PFSK-1 (cell line): ENCODE measurements around the gene ERICH6B.

Experiments
- POLR2AphosphoS5 ChIP-seq: IDR thresholded peaks from 2 replicates; pipeline ENCODE4 v1.6.1; 2012; ENCODE audit warnings: low read depth, mild to moderate bottlenecking, control low read depth, low read length, moderate library complexity
- REST ChIP-seq, 2 experiments: IDR thresholded peaks; 2 replicates each; pipeline versions ENCODE4 v1.6.1 to v1.8.0; 2011 to 2012; ENCODE audit warnings: low read depth in 2 of 2, low read length in 2 of 2, control low read depth in 1 of 2, inconsistent platforms in 1 of 2, mild to moderate bottlenecking in 1 of 2, moderate library complexity in 1 of 2; ENCODE audit not compliant: insufficient read depth in 1 of 2
- SIN3A ChIP-seq: IDR thresholded peaks from 2 replicates; pipeline ENCODE4 v1.6.1; 2012; ENCODE audit warnings: mild to moderate bottlenecking, low read length, moderate library complexity, borderline replicate concordance; ENCODE audit not compliant: insufficient read depth
- TAF1 ChIP-seq: IDR thresholded peaks from 2 replicates; pipeline ENCODE4 v1.6.1; 2012; ENCODE audit warnings: low read length, control low read depth, borderline replicate concordance; ENCODE audit not compliant: insufficient read depth

- TF ChIP-seq REST (IDR thresholded peaks at IDR 0.05; ENCODE audit: insufficient read depth in 1 of 2, low read depth in 2 of 2, low read length in 2 of 2) (no peak), SIN3A (no peak), TAF1 (no peak), POLR2AphosphoS5 (no peak)
Observed at GRCh38 chr13:45592758-45593157, 22.8 kb downstream of the ERICH6B start.
